Measurements from ENCODE around the gene PRKCA.

Gene PRKCA

DNA sequence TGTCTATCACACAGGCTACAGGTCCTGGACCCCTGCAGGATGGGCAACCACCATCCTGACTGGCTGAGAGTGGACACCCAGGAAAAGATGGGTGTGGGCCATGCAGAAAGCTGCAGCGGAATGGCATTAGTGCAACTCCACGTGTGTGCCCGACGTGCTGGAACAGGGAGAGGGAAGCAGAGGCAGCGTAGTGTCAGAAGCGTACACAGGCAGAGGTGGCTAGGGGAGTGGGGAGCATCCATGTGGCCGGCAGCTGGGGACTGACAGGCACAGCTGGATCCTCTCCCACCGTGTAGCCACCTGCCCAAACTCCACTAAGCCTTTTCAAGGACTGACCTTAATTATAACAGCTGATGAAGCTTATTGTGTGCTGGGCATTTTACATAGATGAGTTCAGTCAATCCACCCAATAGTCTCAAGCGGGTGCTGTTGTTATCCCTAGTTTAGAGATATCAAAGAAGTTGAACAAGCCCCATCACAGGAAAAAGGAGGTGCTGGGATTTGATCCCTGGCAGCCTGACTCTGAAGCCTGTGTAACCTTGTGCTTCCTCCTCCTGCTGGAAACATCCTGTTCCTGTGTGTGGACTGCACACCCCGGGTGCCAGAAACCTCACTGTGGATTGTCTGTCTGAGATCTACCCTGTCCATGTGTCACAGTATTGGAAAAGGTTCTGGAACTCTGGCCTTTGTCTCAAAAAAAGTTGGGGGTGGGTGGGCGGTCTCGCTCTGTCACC lies 114.0 kb downstream of the PRKCA start:
- no peak for DNase-seq (ENCODE audit: low read depth)
- TF ChIP-seq, protein P1, sequence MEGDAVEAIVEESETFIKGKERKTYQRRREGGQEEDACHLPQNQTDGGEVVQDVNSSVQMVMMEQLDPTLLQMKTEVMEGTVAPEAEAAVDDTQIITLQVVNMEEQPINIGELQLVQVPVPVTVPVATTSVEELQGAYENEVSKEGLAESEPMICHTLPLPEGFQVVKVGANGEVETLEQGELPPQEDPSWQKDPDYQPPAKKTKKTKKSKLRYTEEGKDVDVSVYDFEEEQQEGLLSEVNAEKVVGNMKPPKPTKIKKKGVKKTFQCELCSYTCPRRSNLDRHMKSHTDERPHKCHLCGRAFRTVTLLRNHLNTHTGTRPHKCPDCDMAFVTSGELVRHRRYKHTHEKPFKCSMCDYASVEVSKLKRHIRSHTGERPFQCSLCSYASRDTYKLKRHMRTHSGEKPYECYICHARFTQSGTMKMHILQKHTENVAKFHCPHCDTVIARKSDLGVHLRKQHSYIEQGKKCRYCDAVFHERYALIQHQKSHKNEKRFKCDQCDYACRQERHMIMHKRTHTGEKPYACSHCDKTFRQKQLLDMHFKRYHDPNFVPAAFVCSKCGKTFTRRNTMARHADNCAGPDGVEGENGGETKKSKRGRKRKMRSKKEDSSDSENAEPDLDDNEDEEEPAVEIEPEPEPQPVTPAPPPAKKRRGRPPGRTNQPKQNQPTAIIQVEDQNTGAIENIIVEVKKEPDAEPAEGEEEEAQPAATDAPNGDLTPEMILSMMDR (IDR thresholded peaks at IDR 0.05; ENCODE audit: control insufficient read depth, extremely low read depth, insufficient read depth), result no peak
- H3K4me3 ChIP-seq (ENCODE audit: low read depth, low read length), result no peak overlapping the region

GRCh38 chr17:66417300-66417719 lies 114.9 kb downstream of the PRKCA start:
- DNase-seq (ENCODE audit: low read depth), result no peak
- TF ChIP-seq, protein P1 (IDR thresholded peaks at IDR 0.05; ENCODE audit: control insufficient read depth, extremely low read depth, insufficient read depth), result no peak
- no peak overlapping the region for H3K4me3 ChIP-seq (ENCODE audit: low read depth, low read length)

DNA sequence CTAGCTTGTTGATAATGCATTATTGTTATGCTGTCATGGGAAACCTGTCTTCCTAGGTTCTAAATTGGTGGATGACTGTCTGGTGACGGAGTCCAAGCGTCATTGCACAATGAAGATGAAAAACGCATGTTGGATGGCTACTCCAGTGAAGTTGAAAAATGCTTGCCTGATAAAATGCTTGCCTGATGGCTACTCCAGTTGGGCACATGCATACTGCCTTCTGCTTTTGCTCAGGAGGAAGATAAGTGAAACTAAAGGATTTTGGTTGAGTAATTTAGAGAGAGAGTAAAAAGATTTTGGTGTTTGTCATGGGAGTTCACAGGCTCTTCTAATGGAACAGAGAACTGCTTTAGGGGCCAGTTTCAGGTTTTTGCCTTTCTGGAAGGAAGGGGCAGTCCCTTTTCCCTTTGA lies 118.6 kb downstream of the PRKCA start:
- H3K4me3 ChIP-seq (ENCODE audit: low read depth, low read length), result no peak overlapping the region
- DNase-seq (ENCODE audit: low read depth), result no peak
- TF ChIP-seq, protein P1 (IDR thresholded peaks at IDR 0.05; ENCODE audit: control insufficient read depth, extremely low read depth, insufficient read depth), result no peak

DNA sequence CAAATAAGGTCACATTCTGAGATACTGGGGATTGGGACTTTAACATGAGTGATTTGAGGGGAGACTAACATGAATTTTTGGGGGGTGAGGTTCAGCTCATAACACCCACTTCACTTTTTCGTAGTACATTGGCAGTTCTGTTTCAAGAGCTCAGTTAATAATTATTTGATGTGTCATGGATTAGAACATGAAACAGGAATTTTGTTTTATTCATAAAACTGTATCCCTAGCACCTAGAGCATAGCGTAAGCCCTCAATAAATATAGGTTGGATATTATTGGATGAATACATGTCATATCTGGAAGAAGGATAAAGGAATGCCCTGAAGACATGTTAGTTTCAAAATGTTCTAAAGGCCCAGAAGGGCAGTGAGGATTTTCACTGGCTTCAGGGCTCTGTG lies 119.8 kb downstream of the PRKCA start:
- H3K4me3 ChIP-seq (ENCODE audit: low read depth, low read length), result no peak overlapping the region
- TF ChIP-seq, protein P1 (IDR thresholded peaks at IDR 0.05; ENCODE audit: control insufficient read depth, extremely low read depth, insufficient read depth), result no peak
- DNase-seq (ENCODE audit: low read depth), result no peak

DNA sequence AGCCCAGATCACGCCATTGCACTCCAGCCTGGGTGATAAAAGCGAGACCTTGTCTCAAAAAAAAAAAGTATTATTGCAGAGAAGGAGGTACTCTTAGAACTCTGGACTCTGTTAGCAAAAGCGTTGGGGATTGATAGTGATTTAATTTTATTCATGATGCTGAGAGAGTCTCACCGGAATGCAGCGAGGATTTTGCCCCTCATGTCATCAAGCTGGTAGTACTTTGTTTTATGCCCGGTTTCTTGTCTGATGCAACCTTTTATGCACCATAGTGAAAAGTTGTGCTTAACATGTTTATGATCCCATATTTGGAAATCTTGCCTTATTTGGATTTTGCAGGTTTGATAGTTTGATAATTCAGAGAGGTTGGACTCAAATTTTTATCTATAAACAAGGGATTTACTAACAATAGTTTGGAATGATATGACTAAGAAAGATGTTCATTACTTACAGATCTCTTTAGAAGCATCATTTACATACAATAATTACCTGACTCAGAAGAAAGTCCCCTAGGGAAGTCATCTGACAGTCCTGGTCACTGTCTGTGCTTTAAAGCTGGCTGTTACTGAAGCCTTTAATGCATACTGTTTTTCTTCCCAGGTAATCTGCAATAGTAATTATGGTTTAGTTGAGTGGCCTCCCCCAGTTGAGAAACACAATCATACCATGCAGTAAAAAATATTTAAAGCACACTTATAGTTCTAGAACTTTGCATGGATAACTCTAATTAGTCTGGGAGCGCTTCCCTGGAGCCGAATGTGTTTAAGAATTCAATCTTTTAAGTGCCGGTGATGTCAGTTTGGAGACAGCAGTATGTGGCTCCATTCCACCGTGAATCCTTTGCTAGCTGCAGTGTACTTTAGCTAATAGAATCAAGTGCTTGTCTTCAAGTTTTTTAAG lies 120.9 kb downstream of the PRKCA start:
- H3K4me3 ChIP-seq (ENCODE audit: low read depth, low read length), result no peak overlapping the region
- TF ChIP-seq, protein P1 (IDR thresholded peaks at IDR 0.05; ENCODE audit: control insufficient read depth, extremely low read depth, insufficient read depth), result no peak
- DNase-seq (ENCODE audit: low read depth), result no peak

DNA sequence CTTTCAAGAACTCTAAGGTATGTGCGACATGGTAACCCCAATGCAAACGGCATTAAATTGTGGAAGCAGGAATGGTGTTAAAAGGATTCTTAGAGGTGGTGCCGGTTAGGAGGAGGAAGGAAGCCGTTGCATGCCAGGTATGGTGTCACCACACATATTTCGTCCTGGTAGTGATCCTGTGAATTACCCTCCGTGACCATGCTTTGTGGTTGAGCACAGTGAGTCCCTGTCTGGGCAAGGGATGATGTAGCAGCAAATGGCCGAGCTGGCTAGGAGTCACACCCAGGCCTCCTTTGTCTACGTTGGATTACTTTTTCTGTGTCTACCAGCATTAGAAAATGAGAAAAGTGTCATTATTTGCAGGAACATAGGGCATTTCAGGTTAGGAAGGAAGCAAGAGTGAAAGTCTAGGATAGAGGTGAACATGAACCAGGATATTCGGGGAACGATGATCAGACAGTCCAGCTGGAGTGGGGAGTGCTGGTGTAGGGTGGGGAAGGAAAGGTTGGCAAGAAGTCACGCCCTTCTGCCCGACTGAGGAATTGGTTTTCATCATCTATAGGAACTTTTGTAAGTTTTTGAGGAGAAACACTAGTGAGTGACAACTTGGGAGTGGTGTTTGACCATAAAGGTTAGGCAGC lies 123.5 kb downstream of the PRKCA start:
- DNase-seq (ENCODE audit: low read depth), result no peak
- TF ChIP-seq, protein P1 (IDR thresholded peaks at IDR 0.05; ENCODE audit: control insufficient read depth, extremely low read depth, insufficient read depth), result no peak
- no peak overlapping the region for H3K4me3 ChIP-seq (ENCODE audit: low read depth, low read length)
